OCI-LY1 (cell line): ENCODE measurements around the gene C1orf52.
"Not testable (repeated sequence)": the region's sequence is repeated elsewhere in the genome, so short reads cannot be mapped to it uniquely, and the experiment has no call there.

Experiments
- H2AFZ ChIP-seq: fragments of 200-600 bp; sonication (generic), shearing (Covaris generic); 2 replicates; pipeline ENCODE4 v1.6.0; 2014; ENCODE audit warnings: antibody characterized with exemption, mild to moderate bottlenecking, low read length
- H3F3A ChIP-seq: fragments of 200-600 bp; sonication (generic), shearing (Covaris generic); 2 replicates; pipeline ENCODE4 v1.6.0; 2014; ENCODE audit warnings: mild to moderate bottlenecking, antibody characterized with exemption, low read length, moderate library complexity; ENCODE audit not compliant: insufficient read depth
- H3K27ac ChIP-seq: fragments of 200-600 bp; sonication (generic); 2 replicates; pipeline ENCODE4 v1.5.1; 2014; ENCODE audit warnings: low read length, mixed run types, mild to moderate bottlenecking, low read depth; ENCODE audit not compliant: poor library complexity, severe bottlenecking
- H3K27me3 ChIP-seq: fragments of 200-600 bp; sonication (generic); 2 replicates; pipeline ENCODE4 v1.6.0; 2014; ENCODE audit warnings: antibody characterized with exemption, mild to moderate bottlenecking, low read length, moderate library complexity; ENCODE audit not compliant: insufficient read depth
- H3K36me3 ChIP-seq: fragments of 200-600 bp; sonication (generic); 2 replicates; pipeline ENCODE4 v1.6.1; 2014; ENCODE audit warnings: mild to moderate bottlenecking, antibody characterized with exemption, low read length, moderate library complexity, mixed read lengths; ENCODE audit not compliant: insufficient read depth
- H3K4me1 ChIP-seq: fragments of 200-600 bp; sonication (generic); 2 replicates; pipeline ENCODE4 v1.5.1; 2014; ENCODE audit warnings: mild to moderate bottlenecking, low read length, moderate library complexity; ENCODE audit not compliant: insufficient read depth, severe bottlenecking
- H3K4me2 ChIP-seq: fragments of 200-600 bp; sonication (generic), shearing (Covaris generic); 2 replicates; pipeline ENCODE4 v1.6.1; 2014; ENCODE audit warnings: low read length
- H3K4me3 ChIP-seq: fragments of 200-600 bp; sonication (generic); 2 replicates; pipeline ENCODE4 v1.5.1; 2014; ENCODE audit warnings: low read length, low read depth, mild to moderate bottlenecking, mixed read lengths; ENCODE audit not compliant: poor library complexity, severe bottlenecking
- H3K79me2 ChIP-seq: fragments of 200-600 bp; shearing (Covaris generic); 2 replicates; pipeline ENCODE4 v1.6.1; 2016; ENCODE audit warnings: mixed run types, low read length, mixed read lengths; ENCODE audit not compliant: insufficient read depth
- H3K9ac ChIP-seq: fragments of 200-600 bp; sonication (generic), shearing (Covaris generic); 2 replicates; pipeline ENCODE4 v1.6.1; 2014; ENCODE audit warnings: mild to moderate bottlenecking, low read length, mixed read lengths
- H3K9me2 ChIP-seq: fragments of 200-600 bp; sonication (generic), shearing (Covaris generic); 2 replicates; pipeline ENCODE4 v1.6.1; 2014; ENCODE audit warnings: low read depth, mild to moderate bottlenecking, low read length, mixed read lengths
- H3K9me3 ChIP-seq: fragments of 200-600 bp; shearing (Covaris generic); 2 replicates; pipeline ENCODE4 v1.6.1; 2014; ENCODE audit warnings: low read length, mixed read lengths
- H4K20me1 ChIP-seq: fragments of 200-600 bp; sonication (generic), shearing (Covaris generic); 2 replicates; pipeline ENCODE4 v1.6.0; 2016; ENCODE audit warnings: mild to moderate bottlenecking, low read length; ENCODE audit not compliant: insufficient read depth
- CTCF ChIP-seq: fragments of 200-600 bp; sonication (generic), shearing (Covaris generic); IDR thresholded peaks from 2 replicates; pipeline ENCODE4 v1.5.1; 2017; ENCODE audit warnings: mild to moderate bottlenecking, antibody characterized with exemption, low read length, moderate library complexity, mixed read lengths
- EZH2 ChIP-seq: fragments of 200-600 bp; sonication (generic), shearing (Covaris generic); IDR thresholded peaks from 2 replicates; pipeline ENCODE4 v1.8.0; 2017; ENCODE audit warnings: borderline replicate concordance, mixed run types, mild to moderate bottlenecking, antibody characterized with exemption, low read length, moderate library complexity, mixed read lengths

Gene C1orf52

GRCh38 chr1:85259912-85260274 is 431 bp upstream of the C1orf52 start:
- H3K4me1 ChIP-seq: peaks cover 11% of the 10 kb centered on the region
- TF ChIP-seq EZH2: no peak
- no peak; the same call in 1 of the 2 replicates for TF ChIP-seq CTCF
- H3F3A ChIP-seq: no peaks in the 10 kb centered on the region
- H4K20me1 ChIP-seq: no peaks in the 10 kb centered on the region
- 0 out of 2 replicates have a peak overlapping the region, but pooled peaks have one; percentile 19 for H3K9ac ChIP-seq
- no peak overlapping the region for H2AFZ ChIP-seq
- peak overlapping the region; percentile 93 for H3K4me3 ChIP-seq
- H3K27ac ChIP-seq: no peak overlapping the region
- peaks cover 43% of the 10 kb centered on the region for H3K36me3 ChIP-seq
- H3K27me3 ChIP-seq: no peaks in the 10 kb centered on the region
- H3K9me2 ChIP-seq: no peaks in the 10 kb centered on the region
- H3K79me2 ChIP-seq: peaks cover 11% of the 10 kb centered on the region
- peak overlapping the region; percentile 41 for H3K4me2 ChIP-seq
- H3K9me3 ChIP-seq: no peaks in the 10 kb centered on the region

GRCh38 chr1:85258536-85259117 is 835 bp downstream of the C1orf52 start:
- Histone ChIP-seq H3K9me3 (no peaks in the 10 kb centered on the region), H3K9ac (peak overlapping the region; percentile 82), H3K4me2 (peak overlapping the region; percentile 81), H2AFZ (no peak overlapping the region), H4K20me1 (no peaks in the 10 kb centered on the region), H3K27ac (no peak overlapping the region), H3K9me2 (no peaks in the 10 kb centered on the region), H3K4me3 (peak overlapping the region; percentile 93), H3K79me2 (peaks cover 11% of the 10 kb centered on the region), H3K4me1 (peaks cover 11% of the 10 kb centered on the region), H3K36me3 (peaks cover 43% of the 10 kb centered on the region), H3F3A (no peaks in the 10 kb centered on the region), H3K27me3 (no peaks in the 10 kb centered on the region)
- TF ChIP-seq EZH2: no peak
- no peak for TF ChIP-seq CTCF

- not testable (repeated sequence) for H3F3A ChIP-seq, H3K4me2 ChIP-seq, H3K9me3 ChIP-seq, H3K27me3 ChIP-seq, H3K4me1 ChIP-seq, H3K4me3 ChIP-seq, H3K9me2 ChIP-seq, H3K9ac ChIP-seq, H3K27ac ChIP-seq, H3K79me2 ChIP-seq, H2AFZ ChIP-seq, H4K20me1 ChIP-seq
- H3K36me3 ChIP-seq: peaks cover 39% of the 10 kb centered on the region
These were observed 10.4 kb downstream of the C1orf52 start for GRCh38 chr1:85249042-85249441.

- Histone ChIP-seq H3K79me2 (no peaks in the 10 kb centered on the region), H3K27me3 (no peaks in the 10 kb centered on the region), H3K4me3 (no peak overlapping the region), H2AFZ (no peak overlapping the region), H3K9ac (no peak overlapping the region), H3K36me3 (peaks cover 8% of the 10 kb centered on the region), H3F3A (no peaks in the 10 kb centered on the region), H3K9me3 (no peaks in the 10 kb centered on the region), H4K20me1 (no peaks in the 10 kb centered on the region), H3K9me2 (no peaks in the 10 kb centered on the region), H3K4me1 (no peaks in the 10 kb centered on the region), H3K4me2 (no peak overlapping the region), H3K27ac (no peak overlapping the region)
- TF ChIP-seq EZH2 (no peak), CTCF (no peak)
These were observed 13.6 kb downstream of the C1orf52 start for GRCh38 chr1:85245891-85246290.
